ENCODE measurements around the gene KCNC4. TPM values are rescaled to one million over a fixed set of nuclear protein-coding genes. Genes with fewer than 3 reads are reported as not detected.

The KCNC4 gene
- 1 to 10 TPM; 7.3 to 8.0 TPM for total RNA-seq

GRCh38 chr1:110209715-110210603, at the start of gene KCNC4:
Gene KCNC4, plus strand, starts transcription at chr1:110210314. Its CDS starts 1,186 bp downstream, at chr1:110211500.

Other genes with a start within 250 kb of the KCNC4 start
- gene AHCYL1, start 225.5 kb upstream of the KCNC4 start, total RNA-seq, result 10 to 100 TPM; 44.5 to 51.8 TPM
- gene STRIP1, start 175.7 kb upstream of the KCNC4 start, total RNA-seq, result 10 to 100 TPM; 38.9 to 40.8 TPM
- gene ALX3, start 139.6 kb upstream of the KCNC4 start, total RNA-seq, result not detected
- gene UBL4B, start 97.9 kb upstream of the KCNC4 start, total RNA-seq, result not detected
- not detected for gene SLC6A17, start 59.8 kb upstream of the KCNC4 start, total RNA-seq
- gene RBM15, start 129.1 kb downstream of the KCNC4 start, total RNA-seq, result 10 to 100 TPM; 60.1 to 60.6 TPM
- gene SLC16A4, start 180.7 kb downstream of the KCNC4 start, total RNA-seq, result under 1 TPM; 0.39 to 0.55 TPM
- 100 to 1,000 TPM; 123 to 125 TPM for gene LAMTOR5, start 197.4 kb downstream of the KCNC4 start, total RNA-seq
- not detected for gene PROK1, start 240.8 kb downstream of the KCNC4 start, total RNA-seq

Data from activated naive CD4-positive, alpha-beta T cell treated with anti-CD3 and anti-CD28 coated beads, Interleukin-2, amount 10 ng/mL, durations not matched to agents 5 hours and 36 hours (primary cell).